AG09319 (cell line): ENCODE data around the gene KRTAP4-9.
"Not testable (repeated sequence)": the region's sequence is repeated elsewhere in the genome, so short reads cannot be mapped to it uniquely, and the experiment has no call there.

ENCODE experiments used
- DNase-seq: peaks from one replicate; pipeline ENCODE4 v3.0.0-alpha.2; 2010; ENCODE audit warnings: low read depth; ENCODE audit errors: extremely low read depth
- TF ChIP-seq, protein P1 (sequence below): IDR thresholded peaks from 2 replicates; pipeline ENCODE4 v1.5.1; 2011; ENCODE audit warnings: low read depth, mild to moderate bottlenecking, inconsistent platforms, low read length, moderate library complexity

KRTAP4-9 gene

GRCh38 chr17:41105347-41105746 lies at the start of gene KRTAP4-9:
KRTAP4-9 (plus strand) TSS chr17:41105389; CDS start chr17:41105389, 0 bp downstream.
- DNase-seq: not testable (repeated sequence)

GRCh38 chr17:41057547-41057946 lies 47.6 kb upstream of the KRTAP4-9 start:
- TF ChIP-seq, protein P1, sequence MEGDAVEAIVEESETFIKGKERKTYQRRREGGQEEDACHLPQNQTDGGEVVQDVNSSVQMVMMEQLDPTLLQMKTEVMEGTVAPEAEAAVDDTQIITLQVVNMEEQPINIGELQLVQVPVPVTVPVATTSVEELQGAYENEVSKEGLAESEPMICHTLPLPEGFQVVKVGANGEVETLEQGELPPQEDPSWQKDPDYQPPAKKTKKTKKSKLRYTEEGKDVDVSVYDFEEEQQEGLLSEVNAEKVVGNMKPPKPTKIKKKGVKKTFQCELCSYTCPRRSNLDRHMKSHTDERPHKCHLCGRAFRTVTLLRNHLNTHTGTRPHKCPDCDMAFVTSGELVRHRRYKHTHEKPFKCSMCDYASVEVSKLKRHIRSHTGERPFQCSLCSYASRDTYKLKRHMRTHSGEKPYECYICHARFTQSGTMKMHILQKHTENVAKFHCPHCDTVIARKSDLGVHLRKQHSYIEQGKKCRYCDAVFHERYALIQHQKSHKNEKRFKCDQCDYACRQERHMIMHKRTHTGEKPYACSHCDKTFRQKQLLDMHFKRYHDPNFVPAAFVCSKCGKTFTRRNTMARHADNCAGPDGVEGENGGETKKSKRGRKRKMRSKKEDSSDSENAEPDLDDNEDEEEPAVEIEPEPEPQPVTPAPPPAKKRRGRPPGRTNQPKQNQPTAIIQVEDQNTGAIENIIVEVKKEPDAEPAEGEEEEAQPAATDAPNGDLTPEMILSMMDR: no peak
- no peak for DNase-seq

- no peak for DNase-seq
- TF ChIP-seq, protein P1: no peak
These were observed 46.4 kb upstream of the KRTAP4-9 start for GRCh38 chr17:41058741-41059140.

GRCh38 chr17:41059276-41060051 lies 45.7 kb upstream of the KRTAP4-9 start:
- peak; percentile 64 for DNase-seq

GRCh38 chr17:41060052-41060604 lies 45.1 kb upstream of the KRTAP4-9 start, which contains the start of gene KRTAP2-3:
KRTAP2-3 (minus strand) TSS chr17:41060114; CDS start chr17:41060050, 64 bp downstream.
- peak; percentile 81 for DNase-seq
- TF ChIP-seq, protein P1: no peak

- TF ChIP-seq, protein P1: no peak
- peak; percentile 67 for DNase-seq
These were observed 43.2 kb upstream of the KRTAP4-9 start for GRCh38 chr17:41061964-41062363.

GRCh38 chr17:41063449-41063848 lies 41.7 kb upstream of the KRTAP4-9 start:
- TF ChIP-seq, protein P1: no peak

GRCh38 chr17:41064301-41064700 lies 40.9 kb upstream of the KRTAP4-9 start:
- DNase-seq: no peak
- TF ChIP-seq, protein P1: no peak

More at GRCh38 chr17:41063449-41063848, 41.7 kb upstream of the KRTAP4-9 start:
- no peak for DNase-seq

GRCh38 chr17:41065016-41065689 lies 40.0 kb upstream of the KRTAP4-9 start:
- DNase-seq: not testable (repeated sequence)
